Keratinocyte (primary cell): Measurements from ENCODE around the gene ERBB4. TPM values are rescaled to one million over a fixed set of nuclear protein-coding genes. Genes with fewer than 3 reads are reported as not detected.

Experiments
- DNase-seq: peaks from one replicate; pipeline ENCODE4 v3.0.0-alpha.2; 2011; ENCODE audit warnings: low read depth, missing footprints, low spot score
- FAIRE-seq: peaks from 2 replicates; lab custom pipeline; 2011; peaks lifted over from hg19 to GRCh38; lab: Jason Lieb, UNC
- H2AFZ ChIP-seq: 2 replicates; pipeline ENCODE4 v1.6.0; 2012; ENCODE audit warnings: low read length, control low read depth, inconsistent platforms; ENCODE audit not compliant: control insufficient read depth
- H3K27ac ChIP-seq: 2 replicates; pipeline ENCODE4 v1.5.1; 2011; ENCODE audit warnings: low read length; ENCODE audit not compliant: control insufficient read depth, insufficient read depth
- H3K27me3 ChIP-seq: 3 replicates; pipeline ENCODE4 v1.6.0; 2011; ENCODE audit warnings: low read length; ENCODE audit not compliant: control insufficient read depth, insufficient read depth; ENCODE audit errors: extremely low read depth
- H3K36me3 ChIP-seq, 2 experiments: 2 replicates in 1 of 2; 3 replicates in 1 of 2; pipeline ENCODE4 v1.5.1; 2011; ENCODE audit warnings: low read length in 2 of 2, mild to moderate bottlenecking in 1 of 2; ENCODE audit not compliant: control insufficient read depth in 2 of 2, insufficient read depth in 2 of 2; ENCODE audit errors: extremely low read depth in 1 of 2
- H3K4me1 ChIP-seq: 3 replicates; pipeline ENCODE4 v1.5.1; 2011; ENCODE audit warnings: low read length; ENCODE audit not compliant: control insufficient read depth, insufficient read depth; ENCODE audit errors: extremely low read depth
- H3K4me2 ChIP-seq: 3 replicates; pipeline ENCODE4 v1.6.0; 2011; ENCODE audit warnings: low read depth, low read length; ENCODE audit not compliant: control insufficient read depth, insufficient read depth; ENCODE audit errors: extremely low read depth
- H3K4me3 ChIP-seq, 3 experiments: fragments of 200-600 bp in 1 of 3; sonication (generic) in 1 of 3; 2 replicates in 2 of 3; 3 replicates in 1 of 3; pipeline ENCODE4 v1.5.1; 2011 to 2016; ENCODE audit warnings: low read length in 3 of 3, mild to moderate bottlenecking in 3 of 3, control low read depth in 2 of 3, inconsistent platforms in 1 of 3, low read depth in 1 of 3, mixed read lengths in 1 of 3, mixed run types in 1 of 3, moderate library complexity in 1 of 3; ENCODE audit not compliant: control insufficient read depth in 2 of 3, insufficient read depth in 2 of 3; ENCODE audit errors: extremely low read depth in 1 of 3
- H3K79me2 ChIP-seq: 2 replicates; pipeline ENCODE4 v1.6.0; 2012; ENCODE audit warnings: low read length; ENCODE audit not compliant: control insufficient read depth, insufficient read depth
- H3K9ac ChIP-seq: 3 replicates; pipeline ENCODE4 v1.6.0; 2011; ENCODE audit warnings: low read length; ENCODE audit not compliant: control insufficient read depth, insufficient read depth; ENCODE audit errors: extremely low read depth
- H3K9me1 ChIP-seq: 3 replicates; pipeline ENCODE4 v1.6.0; 2011; ENCODE audit warnings: low read length; ENCODE audit not compliant: control insufficient read depth, insufficient read depth; ENCODE audit errors: extremely low read depth
- H3K9me3 ChIP-seq: 2 replicates; pipeline ENCODE4 v1.5.1; 2012; ENCODE audit warnings: low read depth, low read length; ENCODE audit not compliant: control insufficient read depth
- H4K20me1 ChIP-seq: 3 replicates; pipeline ENCODE4 v1.6.0; 2011; ENCODE audit warnings: low read length; ENCODE audit not compliant: control insufficient read depth, insufficient read depth; ENCODE audit errors: extremely low read depth
- EZH2 ChIP-seq: IDR thresholded peaks from one replicate; pipeline ENCODE4 v1.6.1; 2012; ENCODE audit warnings: inconsistent platforms, mild to moderate bottlenecking, low read length, moderate library complexity
- dilution Hi-C: fragments of 300-500 bp; cut with MboI; formaldehyde crosslinking; loops from one replicate; pipeline ENCODE4 v1.7.0; 2020; ENCODE audit warnings: low sequenced_read_pairs; ENCODE audit not compliant: extremely low pct_ligation_motif_present
- polyA plus RNA-seq, 5 experiments: library from polyadenylated mRNA; depleted of rRNA in 3 of 5; stranded (reverse) in 3 of 5; stranded (forward) in 1 of 5; unstranded in 1 of 5; fragments of >200 nt; gene quantifications; 1 replicate in 1 of 5; 2 replicates in 3 of 5; 3 replicates in 1 of 5; pipeline versions ENCODE4 v1.2.1 to v1.2.3, GENCODE V29; 2011 to 2012; ENCODE audit warnings: missing spikeins in 2 of 5, low read depth in 1 of 5, low replicate concordance in 1 of 5
- TF ChIP-seq, protein P1 (sequence below), 3 experiments: IDR thresholded peaks in 1 of 3; conservative IDR thresholded peaks in 1 of 3; optimal IDR thresholded peaks in 1 of 3; 2 replicates in 2 of 3; 3 replicates in 1 of 3; pipeline versions ENCODE3 to v1.5.1; 2011; ENCODE audit warnings: low read length in 3 of 3, mild to moderate bottlenecking in 3 of 3, moderate library complexity in 2 of 3, control low read depth in 1 of 3, inconsistent platforms in 1 of 3; ENCODE audit not compliant: insufficient read depth in 2 of 3; ENCODE audit errors: extremely low read depth in 1 of 3

ERBB4 gene
- polyA plus RNA-seq, 1 donor (not counting 4 experiments of a cell fraction or from before 2014, with no cell fraction given): 0.01 TPM

DNA sequence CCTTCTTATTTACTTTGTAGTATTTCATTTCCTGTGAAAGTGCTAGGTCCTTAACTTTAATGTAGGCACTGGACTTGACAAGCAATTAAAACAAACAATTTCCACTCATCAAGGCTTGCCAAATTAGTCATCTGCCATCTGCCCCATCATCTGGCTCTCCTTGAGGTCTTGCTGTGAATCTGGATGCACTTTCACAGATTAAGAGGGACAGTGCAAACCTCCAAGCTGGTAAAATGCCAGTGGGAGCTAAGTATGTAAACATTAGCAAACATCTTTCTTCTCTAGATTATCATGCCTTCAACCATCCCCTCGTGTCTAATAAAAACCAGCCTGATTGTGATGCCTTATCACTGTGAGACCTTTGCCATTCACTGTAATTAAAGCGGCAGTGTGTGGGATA is 402.9 kb downstream of the ERBB4 start:
- DNase-seq (no peak), FAIRE-seq (no peak)
- Histone ChIP-seq H3K9me3 (no peaks in the 10 kb centered on the region), H3K27ac (no peak overlapping the region), H3K27me3 (no peaks in the 10 kb centered on the region), H3K4me3 (no peak overlapping the region), H3K4me1 (no peaks in the 10 kb centered on the region), H2AFZ (no peak overlapping the region), H4K20me1 (no peaks in the 10 kb centered on the region), H3K36me3 (no peaks in the 10 kb centered on the region), H3K4me2 (no peak overlapping the region), H3K79me2 (no peaks in the 10 kb centered on the region), H3K9ac (no peak overlapping the region), H3K9me1 (no peaks in the 10 kb centered on the region)
- TF ChIP-seq EZH2: no peak
- TF ChIP-seq, protein P1, sequence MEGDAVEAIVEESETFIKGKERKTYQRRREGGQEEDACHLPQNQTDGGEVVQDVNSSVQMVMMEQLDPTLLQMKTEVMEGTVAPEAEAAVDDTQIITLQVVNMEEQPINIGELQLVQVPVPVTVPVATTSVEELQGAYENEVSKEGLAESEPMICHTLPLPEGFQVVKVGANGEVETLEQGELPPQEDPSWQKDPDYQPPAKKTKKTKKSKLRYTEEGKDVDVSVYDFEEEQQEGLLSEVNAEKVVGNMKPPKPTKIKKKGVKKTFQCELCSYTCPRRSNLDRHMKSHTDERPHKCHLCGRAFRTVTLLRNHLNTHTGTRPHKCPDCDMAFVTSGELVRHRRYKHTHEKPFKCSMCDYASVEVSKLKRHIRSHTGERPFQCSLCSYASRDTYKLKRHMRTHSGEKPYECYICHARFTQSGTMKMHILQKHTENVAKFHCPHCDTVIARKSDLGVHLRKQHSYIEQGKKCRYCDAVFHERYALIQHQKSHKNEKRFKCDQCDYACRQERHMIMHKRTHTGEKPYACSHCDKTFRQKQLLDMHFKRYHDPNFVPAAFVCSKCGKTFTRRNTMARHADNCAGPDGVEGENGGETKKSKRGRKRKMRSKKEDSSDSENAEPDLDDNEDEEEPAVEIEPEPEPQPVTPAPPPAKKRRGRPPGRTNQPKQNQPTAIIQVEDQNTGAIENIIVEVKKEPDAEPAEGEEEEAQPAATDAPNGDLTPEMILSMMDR (optimal IDR thresholded peaks at IDR 0.05 in 1 of 3, IDR thresholded peaks at IDR 0.05 in 1 of 3, conservative IDR thresholded peaks at IDR 0.05 in 1 of 3; ENCODE audit: extremely low read depth in 1 of 3, insufficient read depth in 2 of 3, low read length in 3 of 3): no peak
- dilution Hi-C loops: no loop called here

DNA sequence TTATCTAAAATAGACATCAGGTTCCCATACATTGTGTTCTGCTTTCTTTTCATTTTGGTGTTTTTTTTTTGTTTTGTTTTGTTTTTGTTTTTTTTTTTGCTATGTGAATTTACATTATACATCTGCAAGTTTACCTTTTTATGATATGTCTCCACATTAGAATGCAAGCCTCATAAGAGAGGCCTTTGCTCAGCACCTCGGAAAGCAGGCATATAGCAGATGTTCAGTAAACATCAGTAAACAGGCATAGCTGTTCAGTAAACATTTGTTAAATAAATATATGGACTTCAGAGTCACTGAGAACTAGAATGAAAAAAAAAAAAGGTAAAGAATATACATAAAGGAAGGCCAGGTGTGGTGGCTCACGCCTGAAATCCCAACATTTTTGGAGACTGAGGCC is 405.3 kb downstream of the ERBB4 start:
- H3K4me1 ChIP-seq: no peaks in the 10 kb centered on the region
- no peaks in the 10 kb centered on the region for H3K9me3 ChIP-seq
- H2AFZ ChIP-seq: no peak overlapping the region
- no peak for FAIRE-seq
- H3K4me3 ChIP-seq: no peak overlapping the region
- TF ChIP-seq, protein P1 (optimal IDR thresholded peaks at IDR 0.05 in 1 of 3, IDR thresholded peaks at IDR 0.05 in 1 of 3, conservative IDR thresholded peaks at IDR 0.05 in 1 of 3; ENCODE audit: extremely low read depth in 1 of 3, insufficient read depth in 2 of 3, low read length in 3 of 3): no peak
- no peak for TF ChIP-seq EZH2
- no peaks in the 10 kb centered on the region for H4K20me1 ChIP-seq
- dilution Hi-C loops: no loop called here
- no peak overlapping the region for H3K27ac ChIP-seq
- H3K4me2 ChIP-seq: no peak overlapping the region
- no peaks in the 10 kb centered on the region for H3K27me3 ChIP-seq
- DNase-seq: no peak
- no peak overlapping the region for H3K9ac ChIP-seq
- H3K9me1 ChIP-seq: no peaks in the 10 kb centered on the region
- H3K79me2 ChIP-seq: no peaks in the 10 kb centered on the region
- H3K36me3 ChIP-seq: no peaks in the 10 kb centered on the region
